ENCODE results near the gene MCM5.
A peak's percentile ranks its signal among the peaks of the same experiment; 100 is the strongest.

MCM5 gene

GRCh38 chr22:35399678-35400500, at the start of gene MCM5:
Gene MCM5 (plus strand): TSS chr22:35400140. CDS start chr22:35400439, 299 bp downstream.
- peak; percentile 94 for DNase-seq

GRCh38 chr22:35350539-35351503, 49.1 kb upstream of the MCM5 start:
- peak; percentile 86 for DNase-seq

- DNase-seq: peak; percentile 8
Observed at GRCh38 chr22:35352214-35353111, 47.5 kb upstream of the MCM5 start.

GRCh38 chr22:35353318-35353717, 46.6 kb upstream of the MCM5 start:
- no peak for DNase-seq

GRCh38 chr22:35354068-35354467, 45.9 kb upstream of the MCM5 start:
- no peak for DNase-seq

- DNase-seq: no peak
Observed at GRCh38 chr22:35357883-35358621, 41.9 kb upstream of the MCM5 start.

GRCh38 chr22:35359380-35360065, 40.4 kb upstream of the MCM5 start:
- no peak for DNase-seq

- no peak for DNase-seq
Observed at GRCh38 chr22:35361001-35361558, 38.9 kb upstream of the MCM5 start.

GRCh38 chr22:35363566-35364086, 36.3 kb upstream of the MCM5 start:
- DNase-seq: no peak

- peak; percentile 72 for DNase-seq
Observed at GRCh38 chr22:35364230-35364629, 35.7 kb upstream of the MCM5 start.

- DNase-seq: no peak
Observed at GRCh38 chr22:35367331-35367886, 32.5 kb upstream of the MCM5 start.

GRCh38 chr22:35368386-35368785, 31.6 kb upstream of the MCM5 start:
- no peak for DNase-seq

- DNase-seq: no peak
Observed at GRCh38 chr22:35369996-35370395, 29.9 kb upstream of the MCM5 start.

- DNase-seq: no peak
Observed at GRCh38 chr22:35373781-35374180, 26.2 kb upstream of the MCM5 start.

- DNase-seq: no peak
Observed at GRCh38 chr22:35375031-35375430, 24.9 kb upstream of the MCM5 start.

- no peak for DNase-seq
Observed at GRCh38 chr22:35375526-35375925, 24.4 kb upstream of the MCM5 start.

- peak; percentile 74 for DNase-seq
Observed at GRCh38 chr22:35376728-35377472, 23.0 kb upstream of the MCM5 start.

GRCh38 chr22:35377735-35378134, 22.2 kb upstream of the MCM5 start:
- no peak for DNase-seq

GRCh38 chr22:35378621-35379020, 21.3 kb upstream of the MCM5 start:
- no peak for DNase-seq
